PC-9 (cell line): ENCODE measurements around the gene SYCP2.

Source experiments
- CTCF ChIP-seq: fragments of 200-600 bp; sonication (generic); conservative IDR thresholded peaks from 2 replicates; pipeline ENCODE4 v1.6.1; 2017; ENCODE audit warnings: mixed run types, antibody characterized with exemption, mild to moderate bottlenecking, moderate library complexity
- EZH2 ChIP-seq: fragments of 200-600 bp; sonication (generic); IDR thresholded peaks from 2 replicates; pipeline ENCODE4 v1.8.0; 2017; ENCODE audit warnings: antibody characterized with exemption, low read depth

- TF ChIP-seq CTCF (no peak), EZH2 (no peak)
Observed at GRCh38 chr20:59911041-59911440, 22.4 kb downstream of the SYCP2 start.
